LNCaP clone FGC (cell line): ENCODE data around the gene CTSC.
A peak's percentile ranks its signal among the peaks of the same experiment; 100 is the strongest.

Experiments
- DNase-seq: peaks from one replicate; pipeline ENCODE4 v3.0.0-alpha.2; 2011; ENCODE audit warnings: low read depth
- H3K4me3 ChIP-seq: 2 replicates; pipeline ENCODE4 v1.5.1; 2011; ENCODE audit warnings: mild to moderate bottlenecking, low read depth, low read length, control low read depth
- CTCF ChIP-seq: IDR thresholded peaks from 2 replicates; pipeline ENCODE4 v1.5.1; 2012; ENCODE audit warnings: mild to moderate bottlenecking; ENCODE audit not compliant: control insufficient read depth, insufficient read depth; ENCODE audit errors: extremely low read depth

Gene CTSC

GRCh38 chr11:88337181-88337986, at the start of gene CTSC:
TSS of gene CTSC (minus strand) at chr11:88337736. CDS start at chr11:88337672, 64 bp downstream.
- peak within 1 kb of the TSS; percentile 54 for H3K4me3 ChIP-seq
- no peak for TF ChIP-seq CTCF
- DNase-seq: peak; percentile 10

DNA sequence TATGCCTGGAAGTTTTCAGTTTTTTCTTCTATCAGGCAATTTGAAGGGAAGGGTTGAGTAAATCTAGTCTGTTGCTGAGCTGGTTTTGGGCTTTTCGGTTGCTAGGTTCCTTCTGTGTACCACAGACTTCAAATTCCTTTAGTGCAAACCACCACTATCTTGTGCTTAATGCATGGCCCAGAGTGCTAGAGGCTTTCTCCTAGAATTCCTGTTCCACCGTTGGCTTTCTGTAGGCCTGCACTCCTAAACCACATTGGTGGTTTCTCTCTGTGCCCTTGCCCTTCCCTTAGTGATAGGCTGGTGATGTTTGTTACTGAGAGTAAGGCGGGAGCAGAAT, 47.1 kb upstream of the CTSC start:
- DNase-seq: no peak
- TF ChIP-seq CTCF: no peak
- H3K4me3 ChIP-seq: no peak overlapping the region

DNA sequence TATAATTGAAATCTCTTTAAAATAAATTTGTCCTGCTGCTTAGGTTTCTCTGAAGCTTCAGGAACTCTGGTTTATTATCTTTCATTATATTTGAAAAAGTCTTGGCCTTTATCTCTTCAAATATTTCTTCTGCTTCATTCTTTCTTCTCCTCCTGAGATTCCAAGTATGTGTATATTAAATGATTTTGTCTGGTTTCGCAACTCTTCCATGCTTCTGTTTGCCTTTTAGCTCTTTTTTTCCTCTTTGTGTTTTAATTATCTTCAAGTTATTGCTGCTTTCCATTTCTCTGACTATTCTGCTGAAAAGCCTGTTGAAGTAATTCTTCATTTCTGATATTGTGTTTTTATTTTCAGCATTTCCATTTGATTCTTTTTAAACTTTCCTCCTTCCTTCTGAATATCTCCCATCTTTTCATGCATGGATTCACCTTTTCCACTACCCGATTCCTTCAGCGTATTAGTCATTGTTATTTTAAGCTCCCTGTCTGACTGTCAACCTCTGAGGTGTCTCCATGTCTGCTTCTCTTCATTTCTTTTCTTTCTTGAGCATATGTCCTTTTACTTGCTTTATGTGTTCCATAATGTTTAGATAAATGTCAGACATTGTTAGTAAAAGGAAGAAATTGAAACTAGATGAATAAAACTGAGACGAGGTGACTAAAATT, 46.6 kb upstream of the CTSC start:
- H3K4me3 ChIP-seq: no peak overlapping the region
- no peak for DNase-seq
- TF ChIP-seq CTCF: no peak

GRCh38 chr11:88383447-88383846, 45.9 kb upstream of the CTSC start:
- H3K4me3 ChIP-seq: no peak overlapping the region
- no peak for TF ChIP-seq CTCF
- DNase-seq: peak; percentile 23

DNA sequence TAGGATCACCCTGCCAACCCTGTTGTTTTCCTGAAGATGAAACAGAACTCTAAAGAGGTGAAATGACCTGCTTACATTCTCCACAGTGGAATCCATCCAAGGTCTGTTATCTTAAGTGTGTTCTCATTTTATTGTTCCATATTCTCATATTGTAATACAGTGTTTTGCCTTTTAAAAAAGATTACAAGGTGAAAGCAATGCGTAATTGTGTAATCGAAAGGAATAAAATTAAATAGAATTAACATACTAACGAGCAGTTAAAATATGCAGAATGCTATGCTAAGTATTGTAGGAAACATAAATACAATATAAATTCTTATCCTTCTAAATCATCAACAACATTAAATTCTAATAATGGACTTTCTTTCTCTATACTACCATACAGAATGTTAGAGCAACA, 41.6 kb upstream of the CTSC start:
- TF ChIP-seq CTCF: no peak
- H3K4me3 ChIP-seq: no peak overlapping the region
- peak; percentile 13 for DNase-seq

GRCh38 chr11:88378422-88379066, 41.0 kb upstream of the CTSC start:
- DNase-seq: no peak
- no peak for TF ChIP-seq CTCF
- H3K4me3 ChIP-seq: no peak overlapping the region
